HG03342 (cell line): ENCODE measurements around the gene NOL11.
"Not testable (repeated sequence)": the region's sequence is repeated elsewhere in the genome, so short reads cannot be mapped to it uniquely, and the experiment has no call there.

ENCODE experiments used
- ATAC-seq: cut with Tn5 transposase; IDR thresholded peaks from one replicate; pipeline ENCODE4 v1.9.1; 2021; ENCODE audit warnings: mild to moderate bottlenecking, moderate library complexity; ENCODE audit not compliant: unreplicated experiment

NOL11 gene

DNA sequence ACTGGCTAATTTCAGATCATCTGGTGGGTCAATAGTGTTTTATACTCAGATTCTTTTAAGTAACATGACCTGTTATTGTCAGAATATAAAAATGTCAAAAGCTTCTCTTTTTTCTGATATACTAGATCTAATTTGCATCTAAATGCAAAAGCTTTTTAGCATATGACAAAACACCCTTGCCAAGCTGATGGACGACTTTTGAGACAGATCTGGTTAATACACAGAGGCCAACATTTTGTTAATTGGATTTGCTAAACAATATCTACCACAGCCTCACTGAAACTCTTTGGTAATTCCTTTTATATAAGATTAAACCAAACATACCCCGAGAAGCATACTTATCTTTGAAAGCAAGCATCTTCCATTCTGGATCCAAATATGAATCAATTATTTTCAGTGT, 10.3 kb upstream of the NOL11 start:
- ATAC-seq, result no peak

DNA sequence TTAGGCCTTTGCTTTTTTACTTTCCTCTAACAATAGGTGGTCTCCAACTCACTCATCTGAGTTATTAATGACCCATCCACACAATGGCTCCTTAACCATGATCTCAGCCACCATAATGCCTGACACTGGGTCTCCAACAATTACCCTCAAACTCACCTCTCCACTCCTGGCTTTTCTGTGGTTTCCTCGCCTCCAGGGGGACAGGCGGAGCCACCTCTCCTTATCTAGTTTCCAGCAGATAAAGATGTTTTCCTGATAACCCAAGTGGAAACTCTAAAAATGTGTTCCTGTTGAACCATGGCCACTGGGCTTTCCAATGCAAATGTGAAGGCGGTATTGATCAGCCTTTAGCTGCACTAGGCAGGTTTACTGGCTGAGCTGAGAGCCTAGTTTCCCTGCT, 9.4 kb upstream of the NOL11 start:
- no peak for ATAC-seq

DNA sequence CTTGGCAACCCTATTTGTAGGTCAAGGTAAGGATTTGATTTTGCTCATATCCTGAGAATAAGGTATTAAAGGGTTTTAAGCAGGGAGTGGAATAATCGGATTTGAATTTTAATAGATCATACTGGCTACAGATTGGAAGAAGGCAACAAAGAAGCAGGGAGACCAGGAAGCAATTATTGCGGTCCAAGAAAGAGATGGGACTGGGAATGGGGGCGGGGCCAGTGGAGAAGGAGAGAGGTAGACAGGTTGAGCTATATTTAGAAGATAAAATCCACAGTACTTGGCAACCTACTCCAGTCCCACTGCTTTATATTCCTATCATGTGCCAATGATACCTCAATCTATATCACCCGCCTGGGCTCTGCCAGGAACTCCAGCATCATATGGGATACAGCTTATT, 5.8 kb upstream of the NOL11 start:
- no peak for ATAC-seq

DNA sequence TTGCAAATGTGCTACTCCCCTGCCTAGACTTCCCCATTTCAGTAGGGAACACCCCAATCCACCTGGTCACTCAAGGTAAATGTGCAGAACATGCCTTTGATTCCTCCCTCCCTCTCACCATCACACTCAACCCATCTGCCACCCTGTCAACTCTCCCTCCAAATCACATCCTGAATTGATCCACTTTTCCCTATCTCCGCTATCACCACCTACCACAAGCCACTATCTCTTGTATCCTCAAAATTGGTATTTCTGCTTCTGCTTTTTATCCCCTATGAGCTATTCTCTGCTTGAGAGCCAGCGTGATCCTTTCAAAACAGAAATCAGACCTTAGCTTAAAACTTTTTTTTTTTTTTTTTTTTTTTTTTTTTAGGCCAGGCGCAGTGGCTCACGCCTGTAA, 5.4 kb upstream of the NOL11 start:
- ATAC-seq, result no peak

DNA sequence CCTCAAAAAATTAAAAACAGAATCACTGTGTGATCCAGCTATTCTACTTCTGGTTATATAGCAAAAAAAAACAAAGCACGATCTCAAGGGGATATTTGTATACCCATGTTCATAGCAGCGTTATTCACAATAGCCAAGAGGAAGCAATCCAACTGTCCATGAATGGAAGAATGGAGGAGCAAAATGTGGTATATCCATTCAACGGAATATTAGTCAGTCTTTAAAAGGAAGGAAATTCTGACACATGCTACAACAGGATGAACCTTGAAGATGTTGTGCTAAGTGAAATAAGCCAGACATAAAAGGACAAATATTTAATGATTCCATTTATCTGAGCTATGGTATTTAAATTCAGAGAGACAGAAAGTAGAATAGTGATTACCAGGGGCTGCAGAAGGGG, 4.6 kb upstream of the NOL11 start:
- ATAC-seq, result no peak

DNA sequence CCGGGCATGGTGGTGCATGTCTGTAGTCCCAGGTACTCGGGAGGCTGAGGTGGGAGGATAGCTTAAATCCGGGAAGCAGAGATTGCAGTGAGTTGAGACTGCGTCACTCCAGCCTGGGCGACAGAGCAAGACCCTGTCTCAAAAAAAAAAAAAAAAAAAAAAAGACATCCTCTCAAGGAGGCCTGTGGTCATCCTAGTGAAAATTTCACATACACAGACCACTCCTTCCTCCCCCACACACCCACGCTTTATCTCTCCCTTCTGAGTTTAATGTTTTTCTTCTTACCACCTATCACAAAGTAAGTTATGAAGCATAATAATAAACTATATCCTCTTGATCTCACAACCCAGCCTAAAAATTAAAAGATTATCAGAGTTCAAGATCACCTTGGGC, 1.3 kb upstream of the NOL11 start:
- no peak for ATAC-seq

DNA sequence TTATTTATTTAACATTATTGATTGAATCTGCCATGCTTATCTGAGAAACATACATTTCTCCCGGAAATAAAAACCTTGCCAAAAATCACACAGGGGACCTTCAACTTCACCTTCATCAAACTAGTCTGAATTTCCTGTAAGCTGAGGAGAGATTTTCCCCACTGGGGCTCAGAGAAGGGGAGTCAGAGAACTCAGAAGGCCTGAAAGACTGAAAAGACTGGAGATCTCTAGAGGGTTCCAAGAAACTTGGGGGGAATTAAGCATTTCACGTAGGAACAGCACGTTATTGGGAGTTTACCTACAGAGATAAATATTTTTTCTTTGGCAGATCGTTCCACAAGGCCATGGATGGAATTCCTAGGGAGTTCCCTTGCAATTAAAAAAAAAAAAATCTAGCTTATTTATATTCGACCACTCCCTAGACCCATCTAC, 528 bp upstream of the NOL11 start:
- no peak for ATAC-seq

DNA sequence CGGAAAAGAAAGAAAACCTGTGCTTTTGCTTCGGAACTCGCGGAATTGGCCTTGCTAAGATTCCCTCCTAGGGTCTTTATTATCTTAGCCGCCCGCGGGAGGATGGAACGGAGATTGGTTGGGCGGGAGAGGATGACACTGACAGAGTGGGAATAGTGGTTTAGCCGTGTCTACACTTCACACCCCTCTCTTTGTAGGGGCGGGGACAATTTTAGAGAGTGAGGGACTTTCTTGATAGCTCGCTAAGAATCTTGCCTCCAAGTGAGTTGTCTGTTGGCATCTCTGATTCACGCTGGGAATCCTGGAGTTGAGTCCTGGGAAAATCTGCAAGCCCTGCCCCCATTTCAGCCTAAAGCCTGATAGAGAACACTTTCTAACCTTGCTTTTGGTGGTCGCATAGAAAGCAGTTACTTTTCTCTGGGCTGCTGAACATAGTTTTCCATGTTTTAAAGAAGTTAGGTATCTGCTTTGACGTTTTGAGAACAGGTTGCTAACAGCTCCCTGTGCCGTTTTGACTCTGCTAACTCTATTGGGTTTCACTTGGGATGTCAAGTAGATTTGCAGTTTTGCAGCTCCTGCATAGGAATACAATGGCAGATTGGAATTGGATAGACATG, 697 bp downstream of the NOL11 start:
- no peak for ATAC-seq

DNA sequence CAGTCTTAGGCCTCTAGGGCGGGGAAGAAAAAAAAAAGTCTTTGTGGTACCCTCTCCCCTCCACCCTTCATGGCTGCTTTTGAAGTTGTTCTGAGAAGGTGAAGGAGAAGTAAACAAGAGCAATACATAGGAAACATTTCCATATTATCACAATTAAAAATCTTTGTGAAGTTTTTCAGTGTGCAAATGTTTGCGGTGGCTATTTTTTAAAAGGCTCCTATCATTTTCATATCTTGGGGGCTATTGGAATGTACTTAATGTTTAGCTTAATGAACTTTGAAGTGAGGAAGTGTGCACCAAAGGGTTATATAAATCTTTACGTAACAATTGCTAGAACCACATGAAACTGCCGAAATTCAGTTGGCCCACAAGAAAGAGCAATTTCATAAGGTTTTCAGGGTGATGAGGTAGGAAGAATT, 7.6 kb downstream of the NOL11 start:
- no peak for ATAC-seq

DNA sequence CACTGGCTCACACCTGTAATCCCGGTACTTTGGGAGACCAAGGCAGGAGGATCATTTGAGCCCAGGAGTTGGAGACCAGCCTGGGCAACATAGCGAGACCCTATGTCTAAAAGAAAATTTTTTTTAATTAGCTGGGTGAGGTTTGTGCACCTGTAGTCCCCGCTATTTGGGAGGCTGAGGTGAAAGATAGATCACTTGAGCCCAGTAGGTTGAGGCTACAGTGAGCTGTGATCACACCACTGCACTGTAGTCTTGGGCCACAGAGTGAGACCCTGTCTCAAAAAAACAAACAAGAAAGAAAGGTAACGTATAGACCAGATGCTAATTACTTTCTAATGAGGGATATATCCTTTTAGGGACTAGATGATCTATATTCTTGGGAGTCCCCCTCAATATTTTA, 8.1 kb downstream of the NOL11 start:
- ATAC-seq, result no peak

DNA sequence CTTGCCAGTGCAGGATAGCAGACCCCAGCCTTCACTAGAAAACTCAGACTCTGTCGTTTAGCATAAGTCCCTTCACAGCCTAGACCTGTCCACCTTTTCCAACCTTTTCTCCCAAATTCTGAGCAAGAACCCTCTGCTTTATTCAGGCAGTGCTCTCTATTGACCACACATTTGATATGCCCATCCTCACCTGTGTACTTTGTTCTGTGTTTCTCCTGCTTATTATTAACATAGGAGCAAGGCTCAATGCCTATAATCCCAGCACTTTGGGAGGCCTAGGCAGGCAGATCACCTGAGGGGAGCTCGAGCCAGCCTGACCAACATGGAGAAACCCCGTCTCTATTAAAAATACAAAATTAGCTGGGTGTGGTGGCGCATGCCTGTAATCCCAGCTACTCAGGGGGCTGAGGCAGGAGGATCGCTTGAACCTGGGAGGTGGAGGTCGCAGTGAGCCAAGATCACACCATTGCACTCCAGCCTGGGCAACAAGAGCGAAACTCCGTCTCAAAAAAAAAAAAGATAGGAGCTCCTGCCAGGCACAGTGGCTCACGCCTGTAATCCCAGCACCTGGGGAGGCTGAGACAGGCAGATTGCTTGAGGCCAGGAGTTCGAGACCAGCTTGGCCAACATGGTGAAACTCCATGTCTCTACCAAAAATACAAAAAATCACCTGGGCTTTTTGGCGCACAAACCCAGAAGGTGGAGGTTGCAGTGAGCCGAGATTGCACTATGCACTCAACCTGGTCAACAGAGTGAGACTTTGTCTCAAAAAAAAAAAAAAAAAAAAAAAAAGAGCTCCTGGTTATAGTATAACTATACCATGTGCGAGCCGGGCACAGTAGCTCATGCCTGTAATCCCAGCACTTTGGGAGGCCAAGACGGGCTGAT, 9.7 kb downstream of the NOL11 start:
- ATAC-seq, result not testable (repeated sequence)

DNA sequence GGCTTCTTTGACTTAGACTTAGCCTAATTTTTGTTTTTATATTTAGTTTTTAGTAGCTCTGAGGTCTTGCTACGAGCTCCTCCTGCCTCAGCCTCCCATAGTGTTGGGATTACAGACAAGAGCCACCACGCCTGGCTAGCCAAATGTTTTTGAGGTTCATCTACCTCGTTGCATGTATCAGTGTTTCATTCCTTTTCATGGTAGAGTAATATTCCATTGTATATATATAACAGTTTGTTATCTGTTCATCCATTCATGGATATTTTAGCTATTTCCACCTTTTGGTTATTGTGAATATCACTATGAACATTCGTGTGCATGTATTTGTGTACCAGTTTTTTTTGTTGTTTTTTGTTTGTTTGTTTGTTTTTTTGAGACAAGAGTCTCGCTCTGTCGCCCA, 12.2 kb downstream of the NOL11 start:
- no peak for ATAC-seq

DNA sequence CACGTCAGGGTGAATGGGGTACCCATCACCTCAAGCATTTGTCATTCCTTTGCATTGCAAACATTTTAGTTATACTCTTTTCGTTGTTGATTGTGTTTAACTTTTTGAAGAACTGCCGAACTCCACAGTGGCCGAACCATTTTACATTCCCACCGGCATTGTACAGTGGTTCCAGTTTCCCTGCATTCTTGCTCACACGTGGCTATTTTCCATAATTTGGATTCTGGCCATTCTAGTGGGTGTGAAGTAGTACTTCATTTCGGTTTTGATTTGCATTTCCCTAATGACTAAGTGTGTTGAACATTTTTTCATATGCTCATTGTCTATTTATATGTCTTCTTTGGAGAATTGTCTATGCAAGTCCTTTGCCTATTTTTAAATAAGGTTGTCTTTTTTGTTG, 13.0 kb downstream of the NOL11 start:
- no peak for ATAC-seq

DNA sequence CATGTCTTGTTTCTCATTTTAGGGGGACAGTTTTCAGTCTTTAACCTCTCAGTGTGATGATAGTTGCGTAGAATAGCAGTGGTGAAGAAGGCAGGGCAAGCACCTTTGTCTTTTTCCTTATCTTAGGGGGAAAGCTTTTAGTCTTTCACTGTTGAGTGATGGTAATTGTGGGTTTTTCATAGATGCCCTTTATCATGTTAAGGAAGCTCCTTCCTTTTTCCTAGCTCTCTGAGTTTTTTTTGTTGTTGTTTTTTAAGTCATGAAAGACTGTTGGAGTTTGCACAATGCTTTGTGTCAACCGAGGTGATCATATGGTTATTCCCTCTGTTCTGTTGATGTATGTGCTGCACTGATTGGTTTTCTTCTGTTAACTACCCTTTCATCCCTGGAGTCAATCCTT, 15.7 kb downstream of the NOL11 start:
- ATAC-seq, result no peak

DNA sequence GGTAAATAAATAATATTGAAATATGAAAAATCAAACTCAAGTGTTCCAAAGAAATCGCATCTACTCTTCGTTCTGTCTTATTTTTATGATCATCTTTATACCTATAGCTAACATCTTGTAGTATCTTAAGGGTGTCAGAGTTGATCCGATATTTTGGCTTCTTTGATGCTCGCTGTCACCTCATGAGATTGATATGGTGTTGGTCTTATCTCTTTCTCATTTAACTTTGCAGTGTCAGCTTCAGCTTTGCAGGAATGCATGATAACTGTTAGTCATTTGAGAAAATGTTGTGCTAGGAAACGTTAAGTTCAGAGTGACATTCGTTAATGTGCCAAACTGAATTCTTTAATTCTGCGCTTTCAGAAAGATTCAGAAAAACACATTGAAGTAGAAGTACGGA, 19.4 kb downstream of the NOL11 start:
- no peak for ATAC-seq

DNA sequence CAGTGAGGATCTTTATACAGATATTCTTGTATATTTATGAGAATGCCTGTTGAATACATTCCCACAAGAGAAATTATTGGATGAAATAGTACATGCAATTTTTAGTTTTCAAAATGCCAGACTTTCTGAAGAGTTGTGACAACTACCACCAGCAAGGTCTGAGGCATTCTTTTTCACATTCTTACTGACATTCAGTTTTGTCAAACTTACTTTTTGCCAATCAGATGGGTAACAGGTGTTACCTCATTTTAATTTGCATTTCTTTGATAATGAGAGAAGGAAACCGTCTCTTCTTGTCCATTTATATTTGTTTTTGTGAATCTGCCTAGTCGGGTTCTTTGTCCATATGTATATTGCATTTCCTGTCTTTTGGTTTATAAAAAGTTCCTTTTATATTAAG, 24.3 kb downstream of the NOL11 start:
- no peak for ATAC-seq

DNA sequence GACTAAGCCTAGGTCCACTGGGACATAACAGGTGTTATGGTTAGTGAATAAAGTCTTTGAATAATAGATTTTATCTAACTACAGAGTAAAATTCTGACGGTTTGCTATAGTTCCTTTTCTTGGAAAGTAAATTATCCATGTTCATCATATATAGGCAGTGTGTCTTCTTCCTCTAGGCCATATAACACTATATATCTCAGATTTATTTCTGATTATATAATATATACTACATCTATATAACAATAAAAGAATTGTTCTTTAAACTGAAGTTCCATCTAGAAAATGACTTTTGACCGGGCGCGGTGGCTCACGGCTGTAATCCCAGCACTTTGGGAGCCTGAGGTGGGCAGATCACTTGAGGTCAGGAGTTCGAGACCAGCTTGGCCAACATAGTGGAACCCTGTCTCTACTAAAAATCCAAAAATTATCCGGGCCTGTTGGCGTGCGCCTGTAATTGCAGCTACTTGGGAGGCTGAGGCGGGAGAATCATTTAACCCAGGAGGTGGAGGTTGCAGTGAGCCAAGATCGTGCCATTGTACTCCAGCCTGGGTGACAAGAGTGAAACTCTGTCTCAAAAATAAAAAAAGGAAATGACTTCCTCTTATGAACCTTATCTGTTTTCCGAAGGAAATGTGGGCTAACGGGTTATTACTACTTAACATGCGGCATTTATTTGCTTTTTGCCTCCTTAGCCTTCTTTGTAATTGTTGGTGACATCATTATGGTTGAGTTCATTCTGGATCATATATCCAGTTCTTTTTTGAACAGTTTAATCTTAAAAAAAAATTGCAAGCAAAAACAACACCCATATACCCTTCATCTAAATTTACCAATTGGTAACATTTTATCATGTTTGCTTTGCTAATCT, 29.2 kb downstream of the NOL11 start:
- ATAC-seq, result no peak

DNA sequence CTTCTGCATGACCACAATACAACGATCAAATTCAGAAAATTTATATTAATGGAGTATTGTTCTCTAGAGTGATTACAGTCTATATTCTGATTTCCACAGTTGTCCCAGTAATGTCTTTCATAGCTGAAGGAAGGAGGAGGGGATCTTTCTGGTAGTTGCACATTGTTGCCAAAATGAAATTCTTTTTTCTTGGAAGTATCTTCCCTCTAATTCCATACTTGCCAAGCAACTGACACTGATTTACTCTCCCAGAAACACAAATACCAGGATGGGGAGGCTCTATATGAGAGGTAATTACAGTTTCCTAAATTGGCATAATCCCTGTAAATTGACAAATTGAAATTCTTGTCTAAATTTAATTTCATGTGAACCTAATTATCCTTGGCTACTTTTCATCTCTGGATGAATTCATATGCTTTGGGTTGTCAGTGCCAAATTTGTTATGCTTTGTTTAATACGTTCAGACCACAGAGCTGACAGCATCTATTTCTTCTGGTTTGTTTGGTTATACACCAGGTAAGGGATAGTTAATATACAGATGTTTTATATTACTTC, 30.0 kb downstream of the NOL11 start:
- no peak for ATAC-seq

DNA sequence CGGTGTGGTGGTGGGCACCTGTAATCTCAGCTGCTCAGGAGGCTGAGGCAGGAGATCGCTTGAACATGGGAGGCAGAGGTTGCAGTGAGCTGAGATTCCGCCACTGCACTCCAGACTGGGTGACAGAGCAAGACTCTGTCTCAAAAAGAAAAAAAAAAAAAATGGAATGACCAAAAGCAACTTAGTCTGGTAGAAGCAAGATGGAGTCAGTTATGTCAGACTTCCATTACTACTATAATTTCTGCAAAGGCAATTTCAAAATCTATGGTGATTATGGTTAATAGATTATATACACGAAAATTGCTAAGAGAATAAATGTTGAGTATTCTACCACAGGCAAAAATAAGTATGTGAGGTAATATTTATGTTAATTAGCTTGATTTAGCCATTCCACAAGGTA, 32.3 kb downstream of the NOL11 start:
- no peak for ATAC-seq

DNA sequence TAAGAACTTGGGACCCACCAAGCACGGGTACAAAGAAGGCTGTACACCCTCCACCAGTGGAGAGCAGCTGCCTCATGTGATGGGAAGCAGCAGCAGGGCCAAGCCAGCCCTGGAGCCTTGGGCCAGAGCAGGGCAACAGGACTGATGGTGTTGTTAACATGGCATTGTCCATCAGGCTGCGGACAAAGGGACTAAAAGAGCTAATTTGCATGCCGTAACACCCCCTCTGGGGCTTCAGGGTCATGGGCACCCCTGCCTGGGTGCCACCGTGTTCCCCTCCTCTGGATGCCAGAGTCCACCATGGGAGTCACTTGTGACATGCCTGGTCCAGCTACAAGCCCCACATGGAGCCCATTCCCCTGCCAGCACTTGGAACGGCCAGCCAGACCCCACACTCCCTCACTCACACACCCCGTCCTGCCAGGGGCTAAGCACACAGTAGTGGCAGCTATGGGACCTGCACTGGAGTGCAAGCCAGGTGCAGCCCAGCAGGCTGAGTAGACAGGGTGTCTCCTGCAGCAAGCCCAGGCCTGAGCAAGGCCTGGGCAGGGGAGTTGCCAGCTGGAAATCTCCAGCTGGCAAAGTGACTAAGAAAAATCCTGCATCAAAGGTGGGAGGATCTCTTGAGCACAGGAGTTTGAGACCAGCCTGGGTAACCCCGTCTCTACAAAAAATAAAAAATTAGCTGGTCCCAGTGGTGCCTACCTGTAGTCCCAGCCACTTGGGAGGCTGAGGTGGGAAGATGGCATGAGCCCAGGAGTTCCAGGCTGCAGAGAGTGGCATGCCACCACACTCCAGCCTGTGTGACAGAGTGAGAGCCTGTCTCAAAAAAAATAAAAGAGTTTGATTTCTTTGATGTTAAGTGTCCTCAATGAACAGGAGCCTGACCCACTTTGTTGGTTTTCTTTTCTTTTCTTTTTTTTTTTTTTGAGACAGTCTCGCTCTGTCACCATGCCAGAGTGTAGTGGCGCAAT, 33.7 kb downstream of the NOL11 start:
- no peak for ATAC-seq
